Activated CD4-positive, alpha-beta T cell treated with anti-CD3 and anti-CD28 coated beads, Interleukin-2, Interleukin-6, amounts not matched to agents 100 ng/mL and 50 ng/mL, durations not matched to agents 16 hours and 8 hours (primary cell): ENCODE results near the gene TRA2B.
"Not testable (repeated sequence)": the region's sequence is repeated elsewhere in the genome, so short reads cannot be mapped to it uniquely, and the experiment has no call there.

Source experiments
- DNase-seq: peaks from one replicate; pipeline ENCODE4 v3.0.0-alpha.2; 2020

The TRA2B gene

DNA sequence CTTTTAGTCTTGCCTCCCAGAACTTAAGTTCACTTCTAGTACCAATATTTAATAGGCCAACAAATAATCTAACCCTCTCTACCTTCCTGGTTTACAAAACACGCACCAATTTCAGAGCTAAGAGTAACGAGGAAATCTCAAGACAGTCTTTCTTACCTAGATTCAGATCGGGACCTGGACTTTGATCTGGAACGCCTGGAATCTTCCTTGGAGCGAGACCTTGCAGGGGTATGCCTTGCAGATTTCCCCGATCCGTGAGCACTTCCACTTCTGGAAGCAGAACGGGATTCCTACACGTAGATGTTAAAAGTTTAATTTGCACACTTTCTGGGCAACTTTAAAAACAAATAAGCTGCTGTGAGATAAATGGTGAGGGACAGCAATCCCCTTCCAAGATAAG lies 11.4 kb downstream of the TRA2B start:
- no peak for DNase-seq

DNA sequence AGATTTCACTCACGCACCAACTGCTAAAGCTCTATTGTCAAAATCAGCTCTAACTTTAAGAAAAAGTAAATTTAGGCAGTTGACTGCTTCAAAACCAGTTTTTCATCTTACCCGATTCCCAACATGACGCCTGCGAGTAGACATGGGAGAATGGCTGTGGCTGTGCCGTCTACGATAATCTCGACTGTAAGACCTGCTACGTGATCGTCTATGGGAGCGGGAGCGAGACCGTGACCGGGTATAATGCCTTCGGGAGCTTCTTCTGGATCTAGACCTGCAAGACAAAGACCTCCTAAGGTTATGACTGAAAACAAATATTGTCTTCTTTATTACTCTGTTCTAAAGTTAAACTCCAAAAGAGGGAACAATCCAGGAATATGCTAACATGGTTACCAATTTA lies 12.5 kb downstream of the TRA2B start:
- DNase-seq = no peak

- no peak for DNase-seq
These were observed 13.4 kb downstream of the TRA2B start for GRCh38 chr3:185924375-185924774.

- DNase-seq = no peak
These were observed 17.6 kb downstream of the TRA2B start for GRCh38 chr3:185920184-185920583.

DNA sequence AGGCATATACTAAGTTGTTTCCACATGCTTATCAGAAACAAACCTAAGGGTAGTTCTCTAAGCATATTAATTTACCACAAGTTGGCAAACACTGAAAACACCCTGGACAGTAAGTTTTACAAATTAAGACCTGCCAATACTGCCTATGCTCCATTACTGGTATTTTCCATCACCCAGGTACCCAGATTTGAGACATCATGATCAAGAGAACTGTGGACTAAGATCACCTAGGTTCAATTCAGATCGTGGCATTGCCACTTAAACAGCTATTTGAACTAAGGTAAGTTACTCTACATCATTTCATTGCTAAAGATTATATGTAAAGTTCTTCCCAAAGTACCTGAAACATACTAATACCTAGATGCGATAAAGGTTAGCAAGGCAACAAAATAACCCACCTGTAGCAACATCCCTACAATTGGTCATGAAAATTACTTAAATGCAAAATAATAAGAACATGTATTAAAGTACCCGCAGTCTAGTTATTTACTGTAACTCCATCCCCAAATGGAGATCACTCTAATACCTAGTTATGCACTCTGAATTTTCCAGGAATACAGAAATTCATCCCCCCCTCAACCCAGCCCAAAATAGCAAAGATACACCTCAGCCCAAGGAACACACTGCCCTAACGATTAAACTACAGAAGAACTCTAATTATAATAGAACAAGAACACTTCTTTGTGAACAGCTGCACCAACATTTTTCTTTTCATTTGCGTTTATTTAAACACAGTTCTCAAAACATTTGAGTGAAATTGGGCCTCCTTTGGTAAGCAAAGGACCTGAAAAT lies 21.6 kb downstream of the TRA2B start:
- no peak for DNase-seq

DNA sequence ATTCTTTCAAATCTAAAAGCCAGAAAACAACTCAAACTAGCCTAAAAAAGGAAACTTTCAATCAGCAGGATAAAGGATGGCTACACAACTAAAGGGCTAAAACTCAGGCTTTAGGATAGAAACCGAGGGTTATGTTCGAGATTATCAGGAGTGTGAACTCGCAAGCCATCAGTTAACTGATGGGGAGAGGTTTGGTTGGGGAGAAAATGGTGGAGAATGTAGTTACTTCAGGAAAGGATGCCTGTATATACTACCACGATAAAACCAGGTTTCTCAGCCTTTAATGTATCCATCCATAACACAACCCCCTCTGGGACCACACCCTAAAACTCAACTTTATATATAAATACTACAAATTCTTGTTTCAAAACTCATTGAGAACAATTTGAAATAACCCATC lies 22.2 kb downstream of the TRA2B start:
- DNase-seq = no peak

DNA sequence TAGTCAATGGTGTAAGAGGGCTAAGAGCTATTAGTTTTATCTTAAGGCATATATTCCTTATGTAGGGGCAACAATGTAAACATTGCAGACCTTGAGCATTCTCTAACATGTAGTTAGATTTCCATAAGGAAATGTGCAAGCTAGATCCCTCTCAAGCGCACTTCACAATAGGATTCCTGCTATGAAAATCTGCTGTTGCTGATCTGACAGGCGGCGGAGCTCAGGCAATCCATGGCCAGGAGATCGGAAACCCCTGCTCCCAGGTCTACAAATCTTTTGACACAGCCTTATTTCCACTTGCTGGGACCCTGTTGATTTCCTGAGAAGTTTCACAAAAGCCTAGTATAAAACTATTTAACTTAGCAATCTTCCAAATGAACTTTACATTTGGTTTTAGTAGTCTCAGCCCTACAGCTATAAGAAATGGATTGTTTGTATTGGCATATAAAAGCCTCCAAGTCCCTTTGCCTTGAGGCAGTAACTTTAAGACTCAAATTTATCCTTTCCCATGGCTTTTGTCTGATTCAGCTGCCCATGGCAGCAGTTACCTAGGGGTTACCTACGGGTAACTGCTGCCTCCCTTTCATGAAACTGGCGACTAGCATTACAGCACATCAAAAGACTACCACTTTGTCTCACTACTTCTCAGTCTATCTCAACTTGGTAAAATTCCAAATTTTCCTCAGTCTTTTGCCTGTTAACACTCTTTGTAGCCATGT lies 22.7 kb downstream of the TRA2B start:
- no peak for DNase-seq

GRCh38 chr3:185912929-185913901 lies 24.6 kb downstream of the TRA2B start:
- DNase-seq = no peak

DNA sequence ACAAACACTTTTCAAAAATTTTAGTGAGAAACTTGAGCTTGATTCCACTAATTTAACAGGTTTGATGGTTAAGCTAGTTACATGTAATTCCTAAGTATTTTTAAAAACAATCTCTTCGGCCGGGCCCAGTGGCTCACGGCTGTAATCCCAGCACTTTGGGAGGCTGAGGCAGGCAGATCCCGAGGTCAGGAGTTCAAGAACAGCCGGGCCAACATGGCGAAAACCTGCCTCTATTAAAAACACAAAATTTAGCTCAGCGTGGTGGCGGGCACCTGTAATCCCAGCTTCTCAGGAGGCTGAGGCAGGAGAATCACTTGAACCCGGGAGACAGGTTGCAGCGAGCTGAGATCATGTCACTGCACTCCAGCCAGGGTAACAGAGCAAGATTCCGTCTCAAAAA lies 25.3 kb downstream of the TRA2B start:
- no peak for DNase-seq

- DNase-seq = not testable (repeated sequence)
These were observed 26.8 kb downstream of the TRA2B start for GRCh38 chr3:185911076-185911448.

- not testable (repeated sequence) for DNase-seq
These were observed 27.3 kb downstream of the TRA2B start for GRCh38 chr3:185910322-185911075.

DNA sequence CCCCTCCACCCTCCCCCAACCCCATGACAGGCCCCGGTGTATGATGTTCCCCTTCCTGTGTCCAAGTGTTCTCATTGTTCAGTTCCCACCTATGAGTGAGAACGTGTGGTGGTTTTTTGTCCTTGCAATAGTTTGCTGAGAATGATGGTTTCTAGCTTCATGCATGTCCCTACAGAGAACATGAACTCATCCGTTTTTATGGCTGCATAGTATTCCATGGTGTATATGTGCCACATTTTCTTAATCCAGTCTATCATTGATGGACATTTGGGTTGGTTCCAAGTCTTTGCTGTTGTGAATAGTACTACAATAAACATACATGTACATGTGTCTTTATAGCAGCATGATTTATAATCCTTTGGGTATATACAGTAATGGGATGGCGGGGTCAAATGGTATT lies 27.9 kb downstream of the TRA2B start:
- not testable (repeated sequence) for DNase-seq

DNA sequence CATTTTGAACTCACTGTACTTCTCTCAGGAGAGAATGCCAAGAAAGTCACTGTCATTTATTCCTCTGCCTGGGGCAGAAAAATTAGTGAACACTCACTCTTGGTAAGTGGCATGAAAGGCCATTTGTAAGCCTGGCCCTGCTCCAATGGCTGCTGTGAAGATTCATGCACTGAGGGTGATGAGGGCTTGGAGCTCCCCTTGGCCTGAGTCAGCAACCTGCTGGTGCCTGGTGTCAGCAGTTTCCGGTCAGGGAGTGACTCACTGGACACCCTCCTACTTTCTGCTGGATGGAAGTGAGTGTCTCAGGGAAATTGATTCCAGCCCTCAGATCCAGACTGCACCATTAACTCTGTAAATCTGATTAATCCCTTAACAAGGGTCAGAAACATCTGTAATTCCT lies 37.6 kb downstream of the TRA2B start:
- DNase-seq = no peak

- DNase-seq = no peak
These were observed 41.2 kb downstream of the TRA2B start for GRCh38 chr3:185896636-185897035.

- no peak for DNase-seq
These were observed 50.7 kb downstream of the TRA2B start for GRCh38 chr3:185887066-185887465.

GRCh38 chr3:185884641-185885040 lies 53.2 kb downstream of the TRA2B start:
- DNase-seq = no peak

DNA sequence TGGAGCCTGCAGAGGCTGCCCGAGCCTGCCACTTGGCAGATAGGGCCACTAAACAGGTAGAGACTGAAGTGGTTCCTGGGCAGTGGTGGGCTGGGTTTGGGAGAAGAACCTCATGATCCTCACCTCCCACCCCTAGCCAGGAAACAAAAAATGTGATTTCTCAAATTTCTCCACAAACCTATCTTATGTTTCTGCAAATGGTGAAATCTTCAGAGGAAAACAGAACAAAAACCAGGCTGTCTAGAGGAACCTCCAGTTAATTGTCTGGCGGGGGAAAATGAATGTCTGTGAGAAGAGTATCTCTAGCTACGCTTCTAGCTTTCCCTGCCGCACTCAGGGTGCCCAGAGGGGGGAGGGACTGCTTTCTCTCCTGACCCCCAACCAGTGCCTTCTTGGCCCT lies 55.9 kb downstream of the TRA2B start:
- DNase-seq = no peak

DNA sequence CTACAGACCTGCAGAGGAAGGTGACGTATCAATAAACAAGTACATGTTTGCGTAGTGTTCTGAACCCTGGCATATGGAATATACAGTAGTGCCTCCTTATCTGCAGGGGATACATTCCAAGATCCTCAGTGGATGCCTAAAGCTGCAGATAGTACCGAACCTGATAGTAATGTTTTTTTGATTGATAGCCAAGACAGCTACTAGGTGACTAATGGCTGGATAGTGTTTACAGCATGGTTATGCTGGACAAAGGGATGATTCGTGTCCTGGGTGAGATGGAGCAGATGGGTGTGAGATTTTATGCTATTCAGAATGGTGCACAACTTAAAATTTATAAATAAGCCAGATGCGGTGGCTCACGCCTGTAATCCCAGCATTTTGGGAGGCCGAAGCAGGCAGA lies 57.2 kb downstream of the TRA2B start:
- DNase-seq = no peak

DNA sequence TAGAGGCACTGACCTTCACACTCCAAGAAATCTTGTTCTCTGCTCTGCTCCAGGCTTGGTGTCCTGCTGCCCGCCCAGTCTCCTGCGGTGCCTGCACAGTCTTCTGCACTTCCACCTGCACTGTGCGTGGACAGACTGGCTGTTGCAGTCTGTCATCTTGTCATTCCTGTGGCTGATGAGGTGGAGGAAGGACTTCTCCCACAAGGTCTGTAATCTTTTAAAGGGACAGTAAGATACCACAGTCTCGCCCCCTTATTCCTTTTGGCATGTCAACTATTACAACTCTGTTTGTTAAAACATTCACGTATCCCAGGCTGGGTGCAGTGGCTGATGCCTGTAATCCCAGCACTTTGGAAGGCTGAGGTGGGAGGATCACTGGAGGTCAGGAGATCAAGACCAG lies 58.9 kb downstream of the TRA2B start:
- DNase-seq = no peak

GRCh38 chr3:185874119-185874518 lies 63.7 kb downstream of the TRA2B start:
- no peak for DNase-seq

GRCh38 chr3:185867650-185868049 lies 70.2 kb downstream of the TRA2B start:
- no peak for DNase-seq

DNA sequence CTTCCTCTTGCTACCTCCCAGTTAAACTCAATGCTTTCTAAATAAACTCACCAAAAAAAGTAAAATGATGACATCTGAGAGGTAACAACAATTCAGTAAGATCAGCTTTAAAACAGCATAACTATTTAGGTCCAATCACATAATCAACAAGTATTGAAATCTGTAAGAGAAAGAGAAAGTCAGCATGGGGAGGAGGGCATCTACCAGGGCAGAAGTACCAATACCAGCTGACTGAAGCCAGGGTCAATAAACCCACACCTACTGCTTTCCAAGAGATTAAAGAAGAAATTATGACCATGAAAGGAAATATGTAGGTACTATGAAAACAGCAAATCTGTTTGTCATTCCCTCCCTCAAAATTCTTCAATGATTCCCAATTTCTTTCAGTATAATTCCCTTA lies 70.8 kb downstream of the TRA2B start:
- no peak for DNase-seq

DNA sequence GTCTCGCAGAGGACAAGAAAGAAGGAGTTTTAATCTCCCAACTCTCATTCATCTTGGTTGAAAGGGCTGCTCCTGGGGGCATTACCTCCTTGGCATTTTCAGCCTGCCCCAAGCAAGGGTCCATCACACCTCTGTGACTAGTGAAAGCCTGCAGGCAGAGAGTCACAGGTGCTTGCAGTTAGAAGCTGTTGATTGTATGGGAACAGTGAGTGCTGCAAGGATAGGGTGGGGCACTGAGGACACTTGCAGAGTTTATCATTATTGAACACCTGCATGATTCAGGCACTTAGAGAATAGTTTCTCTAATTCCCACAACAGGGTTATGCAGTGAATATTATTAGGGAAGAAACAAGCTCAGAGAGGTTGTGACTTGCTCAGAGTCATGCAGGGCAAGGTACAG lies 71.3 kb downstream of the TRA2B start:
- no peak for DNase-seq
